GM23338 (cell line): ENCODE measurements around the gene CNOT4.

ENCODE experiments used
- CREB1 ChIP-seq: fragments of 250-450 bp; sonication (Bioruptor Pico); IDR thresholded peaks from 2 replicates; pipeline ENCODE4 v1.5.0; 2020; ENCODE audit warnings: low read depth, mild to moderate bottlenecking, moderate library complexity
- CTCF ChIP-seq, 2 experiments: fragments of 200-600 bp in 1 of 2; sonication (generic) in 1 of 2; conservative IDR thresholded peaks; 2 replicates each; pipeline versions ENCODE4 v1.5.1 to v1.6.1; 2016 to 2017; ENCODE audit warnings: antibody characterized with exemption in 2 of 2, low read depth in 2 of 2, mild to moderate bottlenecking in 2 of 2, moderate library complexity in 1 of 2
- ETS1 ChIP-seq: IDR thresholded peaks from 2 replicates; pipeline ENCODE4 v1.6.1; 2016; ENCODE audit warnings: antibody characterized with exemption
- EZH2 ChIP-seq: fragments of 200-600 bp; sonication (generic); IDR thresholded peaks from one replicate; pipeline ENCODE4 v1.8.0; 2017; ENCODE audit warnings: antibody characterized with exemption, mild to moderate bottlenecking, low read depth; ENCODE audit not compliant: unreplicated experiment
- EZH2phosphoT487 ChIP-seq: fragments of 200-600 bp; sonication (generic); IDR thresholded peaks from one replicate; pipeline ENCODE4 v1.8.1; 2018; ENCODE audit warnings: antibody characterized with exemption; ENCODE audit not compliant: unreplicated experiment
- JUNB ChIP-seq: IDR thresholded peaks from one replicate; pipeline ENCODE4 v1.6.1; 2016; ENCODE audit warnings: antibody characterized with exemption; ENCODE audit not compliant: unreplicated experiment
- NANOG ChIP-seq: IDR thresholded peaks from 2 replicates; pipeline ENCODE4 v1.6.1; 2016; ENCODE audit warnings: antibody characterized with exemption, borderline replicate concordance
- POLR2AphosphoS5 ChIP-seq: IDR thresholded peaks from 2 replicates; pipeline ENCODE4 v1.6.1; 2016; ENCODE audit warnings: antibody characterized with exemption, low read depth
- REST ChIP-seq: IDR thresholded peaks from one replicate; pipeline ENCODE4 v1.6.1; 2018; ENCODE audit warnings: antibody characterized with exemption; ENCODE audit not compliant: unreplicated experiment
- STAT1 ChIP-seq: IDR thresholded peaks from one replicate; pipeline ENCODE4 v1.6.1; 2016; ENCODE audit warnings: antibody characterized with exemption; ENCODE audit not compliant: unreplicated experiment
- ZNF331 ChIP-seq: fragments of 250-450 bp; sonication (Bioruptor Pico); IDR thresholded peaks from 2 replicates; pipeline ENCODE4 v1.5.0; 2020; ENCODE audit warnings: low read depth, mild to moderate bottlenecking, moderate library complexity
- ZNF462 ChIP-seq: fragments of 250-450 bp; sonication (Bioruptor Pico); IDR thresholded peaks from 2 replicates; pipeline ENCODE4 v1.5.0; 2020; ENCODE audit warnings: mild to moderate bottlenecking, moderate library complexity

GRCh38 chr7:135536150-135536549 is 26.2 kb upstream of the CNOT4 start:
- no peak for TF ChIP-seq CTCF (conservative IDR thresholded peaks at IDR 0.05; ENCODE audit: low read depth in 2 of 2)
- TF ChIP-seq EZH2phosphoT487 = no peak
- no peak for TF ChIP-seq JUNB
- no peak for TF ChIP-seq REST
- no peak for TF ChIP-seq EZH2
- TF ChIP-seq CREB1 (CRISPR knock-in tag) = no peak
- no peak for TF ChIP-seq STAT1
- TF ChIP-seq POLR2AphosphoS5 = no peak
- no peak for TF ChIP-seq ZNF331 (CRISPR knock-in tag)
- no peak for TF ChIP-seq ETS1
- TF ChIP-seq ZNF462 (CRISPR knock-in tag) = no peak
- no peak for TF ChIP-seq NANOG
